ENCODE data around the gene PCDHGC4. TPM values are rescaled to one million over a fixed set of nuclear protein-coding genes. Genes with fewer than 3 reads are reported as not detected.

PCDHGC4 gene
- total RNA-seq, 1 donor = 2.9 TPM

GRCh38 chr5:141507387-141508091, 22.7 kb downstream of the PCDHGC4 start:
- no peaks in the 10 kb centered on the region for H3K9me3 ChIP-seq (ENCODE audit: low read depth, low read length)
- H3K79me2 ChIP-seq (ENCODE audit: insufficient read depth, low read length) = peaks cover 15% of the 10 kb centered on the region
- DNase-seq (ENCODE audit: insufficient read length, low spot score, missing footprints) = peak; percentile 96
- no peak for TF ChIP-seq CTCF (IDR thresholded peaks at IDR 0.05; ENCODE audit: extremely low read depth, low read depth, low read length)
- H3K36me3 ChIP-seq (ENCODE audit: insufficient read depth, low read length) = peaks cover 36% of the 10 kb centered on the region
- no peaks in the 10 kb centered on the region for H4K20me1 ChIP-seq (ENCODE audit: insufficient read depth, low read length)
- H3K27me3 ChIP-seq (ENCODE audit: insufficient read depth, low read length) = no peaks in the 10 kb centered on the region
- H3K4me1 ChIP-seq (ENCODE audit: insufficient read depth, low read length) = peaks cover 38% of the 10 kb centered on the region
- peak overlapping the region; percentile 87 for H3K27ac ChIP-seq (ENCODE audit: low read depth, low read length)
- no peak overlapping the region for H2AFZ ChIP-seq (ENCODE audit: low read length)
- H3K4me2 ChIP-seq (ENCODE audit: insufficient read depth, low read length) = peak overlapping the region; percentile 85
- H3K4me3 ChIP-seq (ENCODE audit: insufficient read depth, low read length) = peak overlapping the region; percentile 62

DNA sequence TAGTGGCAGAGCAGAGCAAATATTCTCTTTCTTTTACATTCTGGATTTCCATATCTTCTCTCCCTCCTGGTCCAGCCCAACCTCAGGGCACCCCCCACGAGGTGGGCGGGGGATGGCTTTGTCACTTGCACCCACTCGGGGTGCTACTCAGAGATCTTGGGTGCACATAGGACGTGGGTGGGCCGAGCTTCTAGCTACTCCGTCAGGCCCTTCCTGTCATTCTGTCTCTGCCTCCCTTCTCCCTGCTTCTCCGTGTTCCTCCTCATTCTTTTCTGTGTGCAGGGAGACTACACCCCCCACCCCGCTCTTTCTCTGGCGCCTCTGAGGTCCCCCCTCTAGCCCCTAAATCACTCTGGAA, 23.6 kb downstream of the PCDHGC4 start:
- Histone ChIP-seq H3K27me3 (ENCODE audit: insufficient read depth, low read length) (no peaks in the 10 kb centered on the region), H3K36me3 (ENCODE audit: insufficient read depth, low read length) (peaks cover 36% of the 10 kb centered on the region), H3K4me3 (ENCODE audit: insufficient read depth, low read length) (peak overlapping the region; percentile 62), H4K20me1 (ENCODE audit: insufficient read depth, low read length) (no peaks in the 10 kb centered on the region), H3K27ac (ENCODE audit: low read depth, low read length) (peak overlapping the region; percentile 87), H2AFZ (ENCODE audit: low read length) (no peak overlapping the region), H3K4me1 (ENCODE audit: insufficient read depth, low read length) (peaks cover 46% of the 10 kb centered on the region), H3K79me2 (ENCODE audit: insufficient read depth, low read length) (peaks cover 15% of the 10 kb centered on the region), H3K9me3 (ENCODE audit: low read depth, low read length) (no peaks in the 10 kb centered on the region), H3K4me2 (ENCODE audit: insufficient read depth, low read length) (peak overlapping the region; percentile 85)
- DNase-seq (ENCODE audit: insufficient read length, low spot score, missing footprints) = peak; percentile 68
- no peak for TF ChIP-seq CTCF (IDR thresholded peaks at IDR 0.05; ENCODE audit: extremely low read depth, low read depth, low read length)

DNA sequence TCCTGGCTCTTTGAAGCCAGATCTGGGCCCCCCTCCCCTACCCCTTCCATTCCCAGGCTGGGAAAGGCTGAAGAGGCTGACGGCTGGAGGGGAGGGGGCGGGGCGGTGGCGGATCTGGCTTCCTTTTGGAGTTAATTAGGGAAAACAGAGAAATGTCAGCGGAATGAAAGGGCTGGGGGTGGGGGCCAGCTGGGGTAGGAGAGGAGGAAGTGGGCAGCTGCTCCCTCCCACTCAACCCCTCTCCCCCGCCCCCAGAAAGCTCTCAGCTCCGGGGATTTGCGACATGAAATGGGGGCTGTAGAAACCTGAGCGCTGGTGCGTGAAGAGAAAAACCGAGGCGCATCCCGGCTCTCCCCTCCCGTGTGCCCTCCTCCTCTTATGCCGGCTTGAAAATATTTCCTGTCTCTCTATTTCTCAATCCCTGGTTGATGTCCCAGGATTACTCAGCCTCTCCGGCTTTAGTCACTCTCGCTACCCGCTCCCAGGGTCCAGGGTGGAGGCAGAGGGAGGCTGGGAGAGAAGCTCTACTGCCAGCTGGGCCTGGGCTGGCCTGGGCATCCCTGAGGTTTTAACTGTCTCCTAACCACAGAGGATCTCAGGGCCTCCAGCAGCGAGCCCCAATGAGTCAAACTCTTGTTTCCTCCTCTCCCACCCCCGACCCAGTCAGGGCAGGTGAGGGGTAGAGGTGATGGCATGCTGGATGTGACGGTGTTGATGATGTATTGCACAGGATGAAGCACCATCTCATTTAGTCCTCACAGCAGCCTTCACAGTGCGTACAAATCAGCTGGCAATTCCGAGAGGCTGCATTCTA, 24.2 kb downstream of the PCDHGC4 start:
- Histone ChIP-seq H3K9me3 (ENCODE audit: low read depth, low read length) (no peaks in the 10 kb centered on the region), H3K27me3 (ENCODE audit: insufficient read depth, low read length) (no peaks in the 10 kb centered on the region), H2AFZ (ENCODE audit: low read length) (no peak overlapping the region), H3K36me3 (ENCODE audit: insufficient read depth, low read length) (peaks cover 33% of the 10 kb centered on the region), H3K4me3 (ENCODE audit: insufficient read depth, low read length) (peak overlapping the region; percentile 62), H3K27ac (ENCODE audit: low read depth, low read length) (peak overlapping the region; percentile 87), H3K4me1 (ENCODE audit: insufficient read depth, low read length) (peaks cover 52% of the 10 kb centered on the region), H3K79me2 (ENCODE audit: insufficient read depth, low read length) (peaks cover 15% of the 10 kb centered on the region), H3K4me2 (ENCODE audit: insufficient read depth, low read length) (peak overlapping the region; percentile 85), H4K20me1 (ENCODE audit: insufficient read depth, low read length) (no peaks in the 10 kb centered on the region)
- TF ChIP-seq CTCF (IDR thresholded peaks at IDR 0.05; ENCODE audit: extremely low read depth, low read depth, low read length) = no peak
- peak; percentile 99 for DNase-seq (ENCODE audit: insufficient read length, low spot score, missing footprints)

DNA sequence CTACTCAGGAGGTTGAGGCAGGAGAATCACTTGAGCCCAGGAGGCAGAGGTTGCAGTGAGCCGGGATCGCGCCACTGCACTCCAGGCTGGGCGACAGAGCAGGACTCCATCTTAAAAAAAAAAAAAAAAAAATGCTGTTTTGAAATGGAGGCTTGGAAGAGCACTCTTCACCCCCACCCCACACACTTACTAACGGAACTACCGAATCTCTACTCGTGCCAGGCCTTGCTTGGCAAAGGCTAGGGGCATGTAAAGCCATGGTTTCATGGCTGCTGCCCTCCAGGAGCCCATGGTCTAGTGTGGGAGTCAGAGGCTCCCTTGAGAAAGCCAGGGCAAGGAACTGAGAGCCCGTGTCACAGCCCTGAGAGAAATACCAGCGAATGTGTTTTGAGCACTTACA, 25.3 kb downstream of the PCDHGC4 start:
- no peak for TF ChIP-seq CTCF (IDR thresholded peaks at IDR 0.05; ENCODE audit: extremely low read depth, low read depth, low read length)
- no peaks in the 10 kb centered on the region for H3K9me3 ChIP-seq (ENCODE audit: low read depth, low read length)
- no peak for DNase-seq (ENCODE audit: insufficient read length, low spot score, missing footprints)
- H3K36me3 ChIP-seq (ENCODE audit: insufficient read depth, low read length) = peaks cover 32% of the 10 kb centered on the region
- peaks cover 11% of the 10 kb centered on the region for H3K79me2 ChIP-seq (ENCODE audit: insufficient read depth, low read length)
- peaks cover 63% of the 10 kb centered on the region for H3K4me1 ChIP-seq (ENCODE audit: insufficient read depth, low read length)
- peak overlapping the region; percentile 87 for H3K27ac ChIP-seq (ENCODE audit: low read depth, low read length)
- H2AFZ ChIP-seq (ENCODE audit: low read length) = no peak overlapping the region
- H3K4me2 ChIP-seq (ENCODE audit: insufficient read depth, low read length) = no peak overlapping the region
- no peak overlapping the region for H3K4me3 ChIP-seq (ENCODE audit: insufficient read depth, low read length)
- no peaks in the 10 kb centered on the region for H4K20me1 ChIP-seq (ENCODE audit: insufficient read depth, low read length)
- H3K27me3 ChIP-seq (ENCODE audit: insufficient read depth, low read length) = no peaks in the 10 kb centered on the region
